ENCODE measurements around the gene KLC1.
"Not testable (repeated sequence)": the region's sequence is repeated elsewhere in the genome, so short reads cannot be mapped to it uniquely, and the experiment has no call there.

The KLC1 gene

GRCh38 chr14:103626146-103626850 lies 2.7 kb upstream of the KLC1 start:
- no peak for DNase-seq

GRCh38 chr14:103627073-103628025 lies 1.7 kb upstream of the KLC1 start:
- DNase-seq: no peak

DNA sequence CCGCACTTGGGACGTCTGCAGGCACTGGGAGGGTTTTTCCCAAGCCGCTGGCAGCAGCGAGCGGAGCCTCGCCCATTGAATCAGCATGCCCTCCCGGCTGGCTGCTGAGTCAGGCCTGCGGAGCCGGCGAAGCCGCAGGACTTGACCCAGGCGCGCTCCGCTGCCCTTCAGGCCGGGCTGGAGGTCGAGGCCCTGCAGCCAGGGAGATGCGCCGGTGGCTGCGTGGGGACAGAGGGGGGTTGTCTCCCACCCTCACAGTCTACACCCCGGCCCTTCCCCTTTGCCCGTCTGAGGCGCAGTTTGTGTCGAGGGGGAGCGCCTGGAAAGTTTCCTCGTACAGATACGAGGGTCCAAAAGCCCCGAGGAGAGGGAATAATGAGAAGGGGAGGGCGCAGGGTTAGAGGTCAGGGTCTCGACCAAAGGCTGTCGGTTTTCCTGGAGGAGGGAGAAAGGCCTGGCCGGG lies 759 bp upstream of the KLC1 start:
- DNase-seq: no peak

DNA sequence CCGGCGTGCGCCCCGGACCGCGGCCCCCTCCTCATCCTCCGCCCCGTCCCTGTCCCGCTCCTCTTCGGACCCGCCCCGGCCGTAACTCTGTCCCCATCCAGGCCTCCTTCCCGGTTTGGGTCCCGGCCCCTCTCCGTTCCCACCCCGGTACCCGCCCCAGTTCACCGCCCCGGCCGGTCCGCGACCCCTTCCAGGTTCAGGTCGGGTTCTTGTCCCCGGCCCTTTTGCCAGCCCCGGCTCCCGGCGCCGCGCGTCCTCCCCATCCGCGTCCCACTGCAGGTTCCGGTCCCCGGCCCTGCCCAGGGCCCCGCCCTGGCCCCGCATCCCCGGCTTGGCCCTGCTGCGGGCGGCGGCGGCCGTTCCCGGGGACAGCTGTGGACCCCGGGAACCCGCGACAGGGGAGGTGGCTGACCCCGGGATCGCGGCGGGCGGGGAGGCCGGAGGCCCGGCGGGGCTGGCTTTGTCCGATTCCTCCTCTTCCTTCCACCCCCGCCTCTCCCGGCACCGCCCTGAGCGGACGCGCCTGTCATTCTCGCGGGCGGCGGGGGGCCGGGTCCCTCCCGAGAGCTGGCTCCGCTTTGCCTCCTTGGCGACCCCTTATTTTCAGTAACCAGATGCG lies 601 bp downstream of the KLC1 start:
- DNase-seq: no peak

DNA sequence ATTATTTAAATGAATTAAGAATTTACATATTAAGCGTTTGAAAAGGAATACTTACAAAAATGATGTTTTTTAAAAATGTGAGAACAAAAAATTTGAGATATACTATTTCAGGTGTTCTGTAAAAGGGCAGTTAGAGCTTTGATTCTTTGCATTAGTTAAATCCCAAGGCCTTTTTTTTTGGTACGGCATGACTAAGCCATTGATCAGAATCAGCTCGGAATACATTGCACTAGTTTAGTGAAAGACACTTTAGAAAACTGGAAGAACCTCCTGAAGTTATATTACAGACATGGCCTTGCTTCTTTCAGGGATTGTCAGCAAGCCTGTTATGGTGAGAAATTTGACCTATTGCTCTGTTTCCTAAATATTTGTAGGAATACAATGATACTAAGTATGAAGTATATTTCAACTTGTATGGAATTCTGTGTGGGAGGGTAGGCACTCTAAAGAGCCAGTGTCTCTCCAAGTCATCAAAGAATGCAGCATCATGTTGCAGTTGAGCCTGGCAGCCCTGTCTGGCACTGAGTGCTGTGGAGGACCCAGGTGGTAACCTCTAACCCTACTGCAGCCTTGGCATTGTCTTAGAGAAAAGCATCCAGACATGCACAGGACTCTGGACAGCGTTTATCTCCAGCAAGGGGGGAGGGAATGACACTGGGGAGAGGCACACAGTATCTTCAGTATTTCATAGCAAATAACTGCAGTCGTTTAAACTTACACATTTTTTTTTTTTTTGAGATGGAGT lies 1.5 kb downstream of the KLC1 start:
- no peak for DNase-seq

- DNase-seq: no peak
These were observed 4.4 kb downstream of the KLC1 start for GRCh38 chr14:103633391-103633790.

DNA sequence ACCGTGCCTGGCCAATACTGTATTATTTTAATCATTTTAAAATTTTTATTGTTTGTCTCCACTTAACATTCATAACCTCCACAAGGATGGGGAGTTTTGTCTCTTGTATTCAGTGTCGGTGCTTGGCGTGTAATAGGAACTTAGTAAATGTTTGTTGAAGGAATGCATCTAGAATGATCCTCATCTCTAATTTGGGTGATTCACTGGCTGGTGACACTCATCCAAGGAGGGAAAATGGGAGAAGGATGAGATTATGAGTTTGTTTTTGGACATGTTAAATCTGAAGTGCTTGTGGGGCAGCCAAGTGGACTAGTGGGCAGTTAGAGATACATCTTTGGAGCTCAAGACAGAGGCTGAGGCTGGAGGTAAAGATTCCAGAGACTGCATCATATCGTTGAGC lies 5.1 kb downstream of the KLC1 start:
- DNase-seq: no peak

DNA sequence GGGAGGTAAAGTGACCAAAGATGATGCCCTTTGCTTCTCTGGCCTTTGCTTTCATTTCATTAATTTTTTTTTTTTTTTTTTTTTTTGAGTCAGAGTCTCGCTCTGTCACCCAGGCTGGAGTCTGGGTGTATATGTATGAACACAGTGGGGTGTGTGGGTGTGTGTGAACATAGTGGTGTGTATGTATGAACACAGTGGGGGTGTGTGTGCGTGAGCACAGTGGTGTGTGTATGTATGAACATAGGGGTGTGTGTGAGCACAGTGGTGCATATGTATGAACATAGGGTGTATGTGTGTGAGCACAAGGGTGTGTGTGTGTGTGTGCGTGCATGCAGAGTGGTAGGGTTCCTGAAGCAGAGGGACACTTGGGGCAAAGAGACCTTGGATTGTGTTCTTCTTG lies 9.6 kb downstream of the KLC1 start:
- no peak for DNase-seq

- DNase-seq: no peak
These were observed 12.2 kb downstream of the KLC1 start for GRCh38 chr14:103641161-103641560.

DNA sequence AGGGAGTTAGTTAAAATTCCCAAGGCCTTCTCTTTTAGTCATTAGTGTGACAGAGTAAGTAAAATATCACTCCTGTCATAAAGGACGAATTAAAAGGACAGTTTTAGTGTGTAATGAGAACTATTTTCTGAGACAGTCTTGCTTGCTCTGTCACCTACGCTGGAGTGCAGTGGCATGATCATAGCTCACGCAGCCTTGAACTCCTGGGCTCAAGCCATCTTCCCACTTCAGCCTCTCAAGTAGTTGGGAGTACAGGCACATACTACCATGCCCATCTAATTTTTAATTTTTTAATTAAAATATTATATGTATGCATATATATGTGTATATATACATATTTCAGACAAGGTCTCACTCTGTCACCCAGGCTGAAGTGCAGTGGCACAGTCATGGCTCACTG lies 17.2 kb downstream of the KLC1 start:
- no peak for DNase-seq

DNA sequence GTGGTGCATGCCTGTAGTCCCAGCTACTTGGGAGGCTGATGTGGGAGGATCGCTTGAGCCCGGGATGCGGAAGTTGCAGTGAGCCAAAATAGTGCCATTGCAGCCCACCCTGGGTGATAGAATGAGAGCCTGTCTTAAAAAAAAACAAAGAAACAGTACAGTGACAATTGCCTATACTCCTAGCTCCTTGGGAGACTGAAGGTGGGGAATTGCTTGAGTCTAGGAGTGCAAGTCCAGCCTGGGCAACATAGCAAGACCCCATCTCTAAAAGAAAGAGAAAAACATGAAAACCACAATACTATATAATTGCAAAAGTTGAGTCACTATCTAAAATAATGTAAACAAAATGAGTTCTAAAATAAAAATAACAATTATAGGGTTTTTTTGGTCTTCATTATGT lies 20.0 kb downstream of the KLC1 start:
- no peak for DNase-seq

DNA sequence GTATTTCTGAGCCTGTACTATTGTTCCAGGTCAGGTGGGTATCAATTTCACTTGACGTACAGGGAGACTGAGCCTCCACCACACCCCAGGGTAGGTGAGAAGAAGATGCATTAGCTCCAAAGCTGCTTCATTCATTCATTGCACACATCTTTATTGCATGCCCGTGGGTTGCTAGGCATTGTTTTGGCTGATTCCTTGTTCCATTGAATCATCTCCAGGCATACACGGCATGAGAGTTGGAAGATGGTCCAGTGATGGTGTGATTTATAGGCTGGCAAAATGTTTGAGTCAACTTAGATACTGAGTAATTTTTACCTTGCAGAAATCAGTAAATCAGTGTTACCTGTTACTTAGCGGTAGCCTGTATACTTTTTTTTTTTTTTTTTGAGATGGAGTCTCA lies 21.2 kb downstream of the KLC1 start:
- DNase-seq: no peak

GRCh38 chr14:103651585-103651984 lies 22.6 kb downstream of the KLC1 start:
- DNase-seq: no peak

DNA sequence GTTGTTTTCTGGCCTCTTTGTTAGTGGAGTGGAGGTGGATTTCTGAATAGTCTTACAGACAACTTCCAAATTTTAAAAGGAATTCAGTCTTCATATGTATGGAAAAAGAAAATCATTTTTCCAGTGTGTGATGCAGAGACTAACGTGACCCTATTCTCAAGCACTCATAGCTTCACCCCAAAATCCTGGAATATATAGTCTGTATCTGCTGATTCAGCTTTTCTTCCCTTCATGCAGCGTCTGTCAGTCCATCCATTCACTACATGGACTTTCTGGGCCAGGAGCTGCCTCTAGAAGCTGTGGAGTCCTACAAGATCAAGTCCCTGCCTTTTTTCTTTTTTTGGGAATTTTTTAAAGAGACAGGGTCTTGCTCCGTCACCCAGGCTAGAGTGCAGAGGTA lies 23.8 kb downstream of the KLC1 start:
- no peak for DNase-seq

DNA sequence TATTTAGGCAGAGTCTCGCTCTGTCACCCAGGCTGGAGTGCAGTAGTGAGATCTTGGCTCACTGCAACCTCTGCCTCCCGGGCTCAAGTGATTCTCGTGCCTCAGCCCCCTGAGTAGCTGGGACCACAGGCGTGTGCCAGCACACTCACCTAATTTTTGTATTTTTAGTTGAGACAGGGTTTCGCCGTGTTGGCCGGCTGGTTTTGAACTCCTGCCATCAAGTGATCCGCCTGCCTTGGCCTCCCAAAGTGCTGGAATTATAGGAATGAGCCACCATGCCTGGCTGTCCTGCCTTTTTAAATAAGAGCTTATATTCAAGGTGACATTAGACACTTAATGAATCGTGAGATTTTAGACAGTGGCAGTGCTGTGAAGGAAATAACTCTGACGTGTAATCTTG lies 24.3 kb downstream of the KLC1 start:
- not testable (repeated sequence) for DNase-seq

DNA sequence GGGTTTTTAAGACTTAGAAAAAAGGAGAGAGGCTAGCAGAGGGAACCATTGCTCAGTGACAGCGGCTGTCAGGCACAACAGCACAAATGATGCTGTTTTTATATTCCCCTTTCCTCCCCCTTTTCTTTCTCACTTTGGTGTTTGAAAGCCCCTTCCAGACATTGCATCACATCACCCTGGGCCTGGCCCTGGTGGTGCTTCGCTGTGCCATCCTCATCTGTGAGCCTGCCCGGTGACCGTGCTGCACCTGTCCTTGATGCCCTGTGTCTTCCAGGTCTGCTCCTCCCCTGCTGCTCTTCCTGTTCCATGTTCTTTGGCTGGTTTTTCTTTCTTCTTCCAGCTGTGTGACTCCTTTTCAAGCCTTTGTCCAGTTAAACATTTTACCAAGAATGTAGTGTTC lies 24.8 kb downstream of the KLC1 start:
- DNase-seq: no peak

DNA sequence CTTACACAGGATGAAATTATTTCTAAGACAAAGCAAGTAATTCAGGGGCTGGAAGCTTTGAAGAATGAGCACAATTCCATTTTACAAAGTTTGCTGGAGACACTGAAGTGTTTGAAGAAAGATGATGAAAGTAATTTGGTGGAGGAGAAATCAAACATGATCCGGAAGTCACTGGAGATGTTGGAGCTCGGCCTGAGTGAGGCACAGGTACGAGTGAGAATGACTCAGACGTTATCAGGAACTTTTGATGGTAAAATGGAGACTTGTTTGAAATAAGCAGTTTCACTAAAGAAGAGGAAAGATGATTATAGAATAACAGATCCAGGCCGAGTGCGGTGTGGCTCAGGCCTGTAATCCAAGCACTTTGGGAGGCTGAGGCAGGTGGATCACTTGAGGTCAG lies 25.6 kb downstream of the KLC1 start:
- DNase-seq: no peak

DNA sequence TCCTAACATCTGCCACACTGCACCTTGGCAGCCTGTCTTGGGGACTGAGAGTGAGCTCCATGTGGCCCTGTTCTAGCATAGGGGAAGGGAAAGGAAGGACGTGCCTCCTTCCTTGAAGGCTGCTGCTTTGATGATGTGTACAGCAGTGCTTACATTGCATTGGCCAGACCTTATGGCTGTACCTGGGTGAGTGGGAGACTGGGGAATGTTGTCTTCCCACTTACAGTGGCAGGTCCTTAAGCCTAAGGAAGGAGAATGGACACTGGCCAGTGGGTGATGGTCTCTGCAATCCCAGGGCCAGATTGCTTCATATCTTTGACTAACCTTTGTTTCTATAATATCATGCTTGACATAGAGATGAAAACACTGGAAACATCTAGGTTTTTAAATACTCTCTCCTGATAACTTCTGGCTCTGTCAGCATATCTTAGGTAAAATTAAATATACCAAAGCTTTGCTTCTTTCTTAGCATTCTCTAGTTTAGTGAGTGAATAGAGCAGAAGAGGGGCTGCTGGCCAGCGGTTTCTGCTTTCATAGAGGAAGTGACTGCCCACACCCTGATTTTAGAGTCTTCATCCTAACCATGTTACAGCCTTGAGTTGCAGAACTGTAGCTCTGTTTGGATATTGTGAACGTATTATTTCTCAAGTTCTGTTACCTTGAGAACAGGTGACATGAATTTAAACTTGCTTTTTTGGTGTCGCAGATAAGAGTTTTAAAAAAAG lies 27.2 kb downstream of the KLC1 start:
- DNase-seq: no peak

DNA sequence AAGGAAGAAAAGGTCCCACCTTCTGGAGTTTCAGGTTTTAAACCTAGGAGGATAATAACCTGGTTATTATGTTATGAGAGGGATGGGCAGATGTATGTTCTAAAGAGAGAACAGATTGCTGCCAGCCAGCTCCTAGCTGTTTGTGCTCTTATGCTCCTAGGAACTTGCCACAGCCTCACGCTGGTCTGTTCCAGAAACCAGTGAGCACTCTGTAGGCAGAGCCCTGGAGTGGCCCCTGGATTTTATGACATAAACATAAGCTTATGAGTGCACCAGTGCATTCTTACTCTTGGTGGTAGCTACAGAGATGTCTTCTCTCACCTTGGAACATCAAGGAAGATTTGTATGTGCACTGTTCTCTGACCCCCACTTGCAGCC lies 27.7 kb downstream of the KLC1 start:
- no peak for DNase-seq

DNA sequence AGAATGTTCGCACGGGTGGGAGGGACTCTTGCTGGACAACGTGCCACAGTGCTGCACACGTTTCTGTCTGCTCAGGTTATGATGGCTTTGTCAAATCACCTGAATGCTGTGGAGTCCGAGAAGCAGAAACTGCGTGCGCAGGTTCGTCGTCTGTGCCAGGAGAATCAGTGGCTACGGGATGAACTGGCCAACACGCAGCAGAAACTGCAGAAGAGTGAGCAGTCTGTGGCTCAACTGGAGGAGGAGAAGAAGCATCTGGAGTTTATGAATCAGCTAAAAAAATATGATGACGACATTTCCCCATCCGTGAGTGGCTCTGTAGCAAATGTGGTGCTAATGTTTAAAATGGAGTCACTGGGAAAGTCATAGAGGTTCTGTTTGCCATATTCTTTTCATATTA lies 28.5 kb downstream of the KLC1 start:
- DNase-seq: no peak

DNA sequence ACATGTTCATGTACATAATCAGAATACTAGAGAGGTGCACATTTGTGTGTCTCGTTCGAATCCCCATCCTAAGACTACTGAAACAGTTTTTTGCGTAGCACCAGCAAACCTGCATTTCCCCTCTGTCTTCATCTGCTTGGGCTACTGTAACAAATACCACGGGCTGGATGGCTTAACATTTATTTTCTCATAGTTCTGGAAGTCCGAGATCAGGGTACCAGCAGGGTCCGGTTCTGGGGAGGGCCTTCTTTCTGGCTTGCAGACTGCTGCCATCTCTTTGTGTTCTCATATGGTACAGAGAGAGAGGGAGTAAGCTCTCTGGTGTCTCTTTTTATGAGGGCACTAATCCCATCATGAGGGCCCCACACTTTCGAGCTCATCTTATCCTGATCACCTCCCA lies 30.6 kb downstream of the KLC1 start:
- DNase-seq: no peak

DNA sequence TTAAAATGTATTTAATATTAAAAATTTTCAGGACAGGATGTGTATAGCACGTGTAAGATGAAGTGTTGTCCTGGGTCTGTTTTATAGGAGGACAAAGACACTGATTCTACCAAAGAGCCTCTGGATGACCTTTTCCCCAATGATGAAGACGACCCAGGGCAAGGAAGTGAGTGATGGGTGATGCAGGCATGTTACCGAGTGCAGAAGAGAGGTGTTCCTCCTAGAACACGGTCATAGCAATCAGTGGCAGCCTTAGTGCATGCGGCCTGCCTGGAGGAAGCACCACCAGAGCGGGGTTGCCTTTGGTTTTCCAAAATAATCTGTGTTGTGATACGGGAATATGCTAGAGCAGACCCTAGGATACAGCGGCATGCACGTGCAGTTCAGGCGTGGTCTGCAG lies 33.0 kb downstream of the KLC1 start:
- DNase-seq: no peak

All from GF-D8 (cell line).